Panc1 (cell line): Measurements from ENCODE around the gene MVK. TPM values are rescaled to one million over a fixed set of nuclear protein-coding genes. Genes with fewer than 3 reads are reported as not detected.
A peak's percentile ranks its signal among the peaks of the same experiment; 100 is the strongest.

Experiments
- ATAC-seq: fragments of 200-7000 bp; cut with Tn5 transposase; 2 replicates; pipeline ENCODE4 v1.9.1; 2020; ENCODE audit warnings: mild to moderate bottlenecking, moderate library complexity
- BruUV-seq: library from RNA; stranded (reverse); fragments of 400-500 nt; replicated peaks from 2 replicates; lab custom pipeline; 2021; lab: Mats Ljungman, UMichigan
- CTCF ChIA-PET: fragments of 300-600 bp; sonication (Branson Sonifier 250); formaldehyde crosslinking; loops from one replicate; lab custom pipeline; 2022; ENCODE audit warnings: antibody characterized with exemption; lab: Charles Lee
- POLR2A ChIA-PET: fragments of 300-600 bp; sonication (Branson Sonifier 250); formaldehyde crosslinking; loops from one replicate; lab custom pipeline; 2022; ENCODE audit warnings: antibody characterized with exemption; lab: Charles Lee
- DNase-seq: peaks from one replicate; pipeline ENCODE4 v3.0.0-alpha.2; 2010; ENCODE audit warnings: low read depth, low spot score
- H3K27ac ChIP-seq: 2 replicates; pipeline ENCODE4 v1.5.1; 2011; ENCODE audit warnings: mild to moderate bottlenecking, low read length, inconsistent platforms
- H3K27me3 ChIP-seq: fragments of 200-500 bp; sonication (Bioruptor generic); 2 replicates; pipeline ENCODE4 v1.6.0; 2014; ENCODE audit warnings: low read length, inconsistent platforms; ENCODE audit not compliant: control insufficient read depth, insufficient read depth
- H3K36me3 ChIP-seq: fragments of 200-500 bp; sonication (Bioruptor generic); 2 replicates; pipeline ENCODE4 v1.5.1; 2014; ENCODE audit warnings: inconsistent platforms, mild to moderate bottlenecking, low read length, moderate library complexity; ENCODE audit not compliant: control insufficient read depth, insufficient read depth
- H3K4me1 ChIP-seq: 2 replicates; pipeline ENCODE4 v1.5.1; 2011; ENCODE audit warnings: inconsistent platforms, mild to moderate bottlenecking, low read length, moderate library complexity; ENCODE audit not compliant: control insufficient read depth, insufficient read depth
- H3K4me3 ChIP-seq, 2 experiments: 2 replicates each; pipeline ENCODE4 v1.5.1; 2011 to 2012; ENCODE audit warnings: low read depth in 2 of 2, low read length in 2 of 2, mild to moderate bottlenecking in 2 of 2, inconsistent platforms in 1 of 2, moderate library complexity in 1 of 2
- H3K9me3 ChIP-seq: fragments of 200-500 bp; sonication (Bioruptor generic); 2 replicates; pipeline ENCODE4 v1.5.1; 2014; ENCODE audit warnings: low read depth, mild to moderate bottlenecking, inconsistent platforms, low read length, moderate library complexity; ENCODE audit not compliant: control insufficient read depth, insufficient read depth
- POLR2AphosphoS5 ChIP-seq: IDR thresholded peaks from 2 replicates; pipeline ENCODE4 v1.6.1; 2012; ENCODE audit warnings: mild to moderate bottlenecking, low read depth, low read length, moderate library complexity
- SIN3A ChIP-seq: IDR thresholded peaks from 2 replicates; pipeline ENCODE4 v1.6.1; 2012; ENCODE audit warnings: low read depth, mild to moderate bottlenecking, low read length, moderate library complexity, borderline replicate concordance; ENCODE audit not compliant: insufficient read depth
- TCF7L2 ChIP-seq: IDR thresholded peaks from 2 replicates; pipeline ENCODE4 v1.6.1; 2011; ENCODE audit warnings: mild to moderate bottlenecking, low read depth, low read length, inconsistent platforms
- in situ Hi-C: cut with HindIII; loops from 2 replicates; pipeline ENCODE4 v1.10.0; 2016; ENCODE audit warnings: low sequenced_read_pairs, low pct_unique_long_range_greater_than_20kb
- intact Hi-C: fragments of 100-400 bp; cut with micrococcal nuclease; formaldehyde crosslinking; loops from one replicate; pipeline ENCODE4 v1.10.0; 2022; ENCODE audit not compliant: unreplicated experiment
- total RNA-seq: library from RNA; stranded (reverse); gene quantifications from one replicate; pipeline ENCODE4 v1.2.1, GENCODE V29; 2021; ENCODE audit not compliant: unreplicated experiment
- TF ChIP-seq, protein P1 (sequence below): fragments of 450-650 bp; IDR thresholded peaks from 2 replicates; pipeline ENCODE4 v1.5.1; 2017; ENCODE audit warnings: mild to moderate bottlenecking
- TF ChIP-seq, protein P2 (sequence below), 2 experiments: IDR thresholded peaks; 2 replicates each; pipeline ENCODE4 v1.6.1; 2011 to 2012; ENCODE audit warnings: low read depth in 2 of 2, control low read depth in 1 of 2, low read length in 1 of 2, mild to moderate bottlenecking in 1 of 2, moderate library complexity in 1 of 2; ENCODE audit not compliant: insufficient read depth in 1 of 2

The MVK gene
- total RNA-seq, 1 experiment from 2014 or later = 41.6 TPM

DNA sequence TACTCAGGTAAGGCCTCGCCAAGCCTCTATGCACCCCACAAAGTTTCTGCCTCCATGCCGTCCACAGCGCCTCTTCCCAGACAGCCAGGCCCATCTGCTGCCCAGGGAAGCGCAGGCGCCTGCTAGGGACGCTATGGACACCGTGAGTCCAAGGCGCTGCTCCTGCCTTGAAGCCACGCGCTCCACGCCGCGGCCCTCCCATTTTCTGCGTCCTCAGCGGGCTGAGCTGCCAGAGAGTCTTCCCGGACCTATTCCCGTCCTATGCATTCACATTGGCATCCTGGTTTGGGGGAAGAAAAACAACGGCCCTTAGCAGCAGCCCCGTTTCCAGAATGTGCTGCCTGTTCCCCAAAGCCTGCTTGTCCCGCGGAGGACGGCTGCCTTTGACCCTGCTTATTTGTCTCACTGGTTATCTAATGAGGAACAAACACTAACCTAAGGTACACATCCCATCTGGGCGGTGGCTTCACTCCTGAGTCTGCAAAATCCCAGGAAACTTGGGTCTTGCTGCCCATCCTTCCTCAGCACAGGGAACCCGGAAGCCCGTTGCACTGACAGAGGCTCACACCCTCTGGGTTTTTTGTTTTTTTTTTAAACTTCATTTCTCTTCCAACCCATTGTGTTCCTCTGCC lies 38.2 kb upstream of the MVK start:
- H3K27ac ChIP-seq = no peak overlapping the region
- ChIA-PET POLR2A (no interaction called here), CTCF (no interaction called here)
- DNase-seq (no peak), ATAC-seq (no peak)
- intact Hi-C loops (no loop called here), in situ Hi-C loops (no loop called here)
- H3K9me3 ChIP-seq = no peaks in the 10 kb centered on the region
- TF ChIP-seq TCF7L2 (no peak), SIN3A (no peak), POLR2AphosphoS5 (no peak)
- TF ChIP-seq, protein P1, sequence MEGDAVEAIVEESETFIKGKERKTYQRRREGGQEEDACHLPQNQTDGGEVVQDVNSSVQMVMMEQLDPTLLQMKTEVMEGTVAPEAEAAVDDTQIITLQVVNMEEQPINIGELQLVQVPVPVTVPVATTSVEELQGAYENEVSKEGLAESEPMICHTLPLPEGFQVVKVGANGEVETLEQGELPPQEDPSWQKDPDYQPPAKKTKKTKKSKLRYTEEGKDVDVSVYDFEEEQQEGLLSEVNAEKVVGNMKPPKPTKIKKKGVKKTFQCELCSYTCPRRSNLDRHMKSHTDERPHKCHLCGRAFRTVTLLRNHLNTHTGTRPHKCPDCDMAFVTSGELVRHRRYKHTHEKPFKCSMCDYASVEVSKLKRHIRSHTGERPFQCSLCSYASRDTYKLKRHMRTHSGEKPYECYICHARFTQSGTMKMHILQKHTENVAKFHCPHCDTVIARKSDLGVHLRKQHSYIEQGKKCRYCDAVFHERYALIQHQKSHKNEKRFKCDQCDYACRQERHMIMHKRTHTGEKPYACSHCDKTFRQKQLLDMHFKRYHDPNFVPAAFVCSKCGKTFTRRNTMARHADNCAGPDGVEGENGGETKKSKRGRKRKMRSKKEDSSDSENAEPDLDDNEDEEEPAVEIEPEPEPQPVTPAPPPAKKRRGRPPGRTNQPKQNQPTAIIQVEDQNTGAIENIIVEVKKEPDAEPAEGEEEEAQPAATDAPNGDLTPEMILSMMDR = no peak
- TF ChIP-seq, protein P2, sequence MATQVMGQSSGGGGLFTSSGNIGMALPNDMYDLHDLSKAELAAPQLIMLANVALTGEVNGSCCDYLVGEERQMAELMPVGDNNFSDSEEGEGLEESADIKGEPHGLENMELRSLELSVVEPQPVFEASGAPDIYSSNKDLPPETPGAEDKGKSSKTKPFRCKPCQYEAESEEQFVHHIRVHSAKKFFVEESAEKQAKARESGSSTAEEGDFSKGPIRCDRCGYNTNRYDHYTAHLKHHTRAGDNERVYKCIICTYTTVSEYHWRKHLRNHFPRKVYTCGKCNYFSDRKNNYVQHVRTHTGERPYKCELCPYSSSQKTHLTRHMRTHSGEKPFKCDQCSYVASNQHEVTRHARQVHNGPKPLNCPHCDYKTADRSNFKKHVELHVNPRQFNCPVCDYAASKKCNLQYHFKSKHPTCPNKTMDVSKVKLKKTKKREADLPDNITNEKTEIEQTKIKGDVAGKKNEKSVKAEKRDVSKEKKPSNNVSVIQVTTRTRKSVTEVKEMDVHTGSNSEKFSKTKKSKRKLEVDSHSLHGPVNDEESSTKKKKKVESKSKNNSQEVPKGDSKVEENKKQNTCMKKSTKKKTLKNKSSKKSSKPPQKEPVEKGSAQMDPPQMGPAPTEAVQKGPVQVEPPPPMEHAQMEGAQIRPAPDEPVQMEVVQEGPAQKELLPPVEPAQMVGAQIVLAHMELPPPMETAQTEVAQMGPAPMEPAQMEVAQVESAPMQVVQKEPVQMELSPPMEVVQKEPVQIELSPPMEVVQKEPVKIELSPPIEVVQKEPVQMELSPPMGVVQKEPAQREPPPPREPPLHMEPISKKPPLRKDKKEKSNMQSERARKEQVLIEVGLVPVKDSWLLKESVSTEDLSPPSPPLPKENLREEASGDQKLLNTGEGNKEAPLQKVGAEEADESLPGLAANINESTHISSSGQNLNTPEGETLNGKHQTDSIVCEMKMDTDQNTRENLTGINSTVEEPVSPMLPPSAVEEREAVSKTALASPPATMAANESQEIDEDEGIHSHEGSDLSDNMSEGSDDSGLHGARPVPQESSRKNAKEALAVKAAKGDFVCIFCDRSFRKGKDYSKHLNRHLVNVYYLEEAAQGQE (IDR thresholded peaks at IDR 0.05; ENCODE audit: insufficient read depth in 1 of 2, low read depth in 2 of 2, low read length in 1 of 2) = no peak
- no peaks in the 10 kb centered on the region for H3K36me3 ChIP-seq
- H3K4me3 ChIP-seq = no peak overlapping the region
- H3K4me1 ChIP-seq = no peaks in the 10 kb centered on the region
- TSS peak; percentile 56 for BruUV-seq
- no peaks in the 10 kb centered on the region for H3K27me3 ChIP-seq

DNA sequence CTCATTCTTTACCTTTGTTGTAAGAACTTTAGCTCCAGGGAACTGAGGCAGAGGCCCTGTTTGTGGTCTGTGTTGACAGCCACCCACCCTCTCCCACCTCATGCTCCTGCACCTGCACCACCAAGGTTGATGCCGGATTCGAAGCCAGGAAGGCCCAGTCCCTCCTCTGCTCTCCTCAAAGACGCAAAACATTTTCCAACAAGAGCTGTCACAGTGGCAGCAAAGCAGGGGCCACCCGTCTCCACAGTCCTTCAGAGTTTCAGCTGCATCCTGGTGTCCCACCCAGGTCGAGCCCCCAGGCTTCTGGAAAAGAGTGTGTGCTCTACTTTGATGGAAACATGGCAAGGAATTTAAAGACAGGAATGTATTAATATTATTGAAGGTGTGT lies 37.7 kb upstream of the MVK start:
- Histone ChIP-seq H3K27me3 (no peaks in the 10 kb centered on the region), H3K4me1 (no peaks in the 10 kb centered on the region), H3K36me3 (no peaks in the 10 kb centered on the region), H3K4me3 (no peak overlapping the region), H3K27ac (no peak overlapping the region), H3K9me3 (no peaks in the 10 kb centered on the region)
- ChIA-PET CTCF (no interaction called here), POLR2A (interaction anchor here (0.6 kb wide), 1 partner anchor 457 kb away, joined by 8 read pairs; no protein-coding TSS in a partner anchor)
- TF ChIP-seq POLR2AphosphoS5 = no peak
- no peak for TF ChIP-seq TCF7L2
- TF ChIP-seq, protein P2 (IDR thresholded peaks at IDR 0.05; ENCODE audit: insufficient read depth in 1 of 2, low read depth in 2 of 2, low read length in 1 of 2) = no peak
- TF ChIP-seq SIN3A = no peak
- TF ChIP-seq, protein P1 = no peak
- intact Hi-C loops = no loop called here
- DNase-seq (no peak), ATAC-seq (no peak)
- in situ Hi-C loops = no loop called here
- BruUV-seq = no TSS peak
